K562 (cell line): ENCODE results near the gene VSIG10. TPM values are rescaled to one million over a fixed set of nuclear protein-coding genes. Genes with fewer than 3 reads are reported as not detected.
A peak's percentile ranks its signal among the peaks of the same experiment; 100 is the strongest.

ENCODE experiments used
- ATAC-seq: fragments of 200-7000 bp; cut with Tn5 transposase; 3 replicates; pipeline ENCODE4 v1.9.1; 2020; ENCODE audit warnings: moderate library complexity
- BruUV-seq: library from RNA; stranded (reverse); fragments of 400-500 nt; replicated peaks from 2 replicates; lab custom pipeline; 2021; lab: Mats Ljungman, UMichigan
- CTCF ChIA-PET: fragments of 300-600 bp; formaldehyde crosslinking; extraction: SDS; loops from one replicate; lab custom pipeline; 2021; ENCODE audit warnings: low intra/inter-chr PET ratio; lab: Yijun Ruan, JAX
- POLR2A ChIA-PET: fragments of 300-600, 350-650 bp; sonication (Branson Sonifier 250); formaldehyde crosslinking; extraction: SDS; loops from one replicate; lab custom pipeline; 2021; ENCODE audit warnings: antibody characterized with exemption, inconsistent platforms; lab: Yijun Ruan, JAX
- DNase-seq, 4 experiments: peaks; one replicate each; pipeline versions ENCODE4 v3.0.0 to v3.0.0-alpha.2; 2011 to 2018; ENCODE audit warnings: low spot score in 3 of 4, mixed read lengths in 3 of 4; ENCODE audit errors: extremely low read depth in 1 of 4
- FAIRE-seq: peaks from 2 replicates; lab custom pipeline; 2011; peaks lifted over from hg19 to GRCh38; lab: Jason Lieb, UNC
- H2AFZ ChIP-seq: 2 replicates; pipeline ENCODE4 v1.6.0; 2011; ENCODE audit warnings: low read depth, low read length, control low read depth, inconsistent platforms
- H3K27ac ChIP-seq: fragments of 200-600 bp; 3 replicates; pipeline ENCODE4 v1.8.0; 2011; ENCODE audit warnings: low read depth, mild to moderate bottlenecking, control low read depth, inconsistent platforms, low read length, moderate library complexity, mixed read lengths; ENCODE audit errors: extremely low read depth
- H3K27me3 ChIP-seq, 2 experiments: fragments of 300-600 bp in 1 of 2; 2 replicates in 1 of 2; 3 replicates in 1 of 2; pipeline versions ENCODE4 v1.6.0 to v1.8.0; 2011; ENCODE audit warnings: inconsistent platforms in 2 of 2, low read length in 2 of 2, mild to moderate bottlenecking in 1 of 2, mixed read lengths in 1 of 2, moderate library complexity in 1 of 2; ENCODE audit not compliant: control insufficient read depth in 2 of 2, insufficient read depth in 2 of 2
- H3K36me3 ChIP-seq: fragments of 300-600 bp; 3 replicates; pipeline ENCODE4 v1.8.0; 2011; ENCODE audit warnings: mild to moderate bottlenecking, low read length, inconsistent platforms; ENCODE audit not compliant: control insufficient read depth, insufficient read depth
- H3K4me1 ChIP-seq, 2 experiments: fragments of 200-600 bp in 1 of 2; replicated peaks in 1 of 2; 2 replicates in 1 of 2; 3 replicates in 1 of 2; pipeline versions ENCODE4 v1.5.1 to v1.8.0; 2011; ENCODE audit warnings: inconsistent platforms in 2 of 2, low read length in 2 of 2, mild to moderate bottlenecking in 1 of 2, mixed read lengths in 1 of 2, moderate library complexity in 1 of 2; ENCODE audit not compliant: control insufficient read depth in 2 of 2, insufficient read depth in 2 of 2
- H3K4me2 ChIP-seq: 2 replicates; pipeline ENCODE4 v1.6.1; 2011; ENCODE audit warnings: low read length, control low read depth, inconsistent platforms, mixed read lengths; ENCODE audit not compliant: insufficient read depth
- H3K4me3 ChIP-seq: fragments of 200-600 bp; sonication (generic), shearing (Covaris generic); 2 replicates; pipeline ENCODE4 v1.5.1; 2016; ENCODE audit warnings: control low read depth, inconsistent platforms
- H3K79me2 ChIP-seq: fragments of 200-600 bp; 3 replicates; pipeline ENCODE4 v1.8.0; 2011; ENCODE audit warnings: low read length, inconsistent platforms; ENCODE audit not compliant: control insufficient read depth, insufficient read depth
- H3K9ac ChIP-seq, 2 experiments: 2 replicates each; pipeline versions ENCODE4 v1.6.0 to v1.6.1; 2011; ENCODE audit warnings: low read depth in 2 of 2, low read length in 2 of 2, control low read depth in 1 of 2, inconsistent platforms in 1 of 2, mild to moderate bottlenecking in 1 of 2, mixed read lengths in 1 of 2; ENCODE audit not compliant: insufficient read depth in 1 of 2
- H3K9me1 ChIP-seq: one replicate; pipeline ENCODE4 v1.6.0; 2011; ENCODE audit warnings: inconsistent platforms, mild to moderate bottlenecking, low read length, moderate library complexity; ENCODE audit not compliant: control insufficient read depth, insufficient read depth
- H3K9me3 ChIP-seq: replicated peaks from 2 replicates; pipeline ENCODE4 v1.5.1; 2011; ENCODE audit warnings: low read depth, low read length, inconsistent platforms; ENCODE audit not compliant: control insufficient read depth, insufficient read depth
- H4K20me1 ChIP-seq: replicated peaks from 2 replicates; pipeline ENCODE4 v1.6.1; 2011; ENCODE audit warnings: low read length, inconsistent platforms, mixed read lengths; ENCODE audit not compliant: control insufficient read depth, insufficient read depth
- ADNP ChIP-seq: fragments of 200-800 bp; sonication (Bioruptor generic); IDR thresholded peaks from 2 replicates; pipeline ENCODE4 v1.6.1; 2016; ENCODE audit warnings: missing genetic modification characterization, missing compliant biosample characterization
- BRF1 ChIP-seq: IDR thresholded peaks from 3 replicates; pipeline ENCODE4 v1.6.1; 2011; ENCODE audit warnings: borderline replicate concordance, mild to moderate bottlenecking; ENCODE audit not compliant: insufficient read length; ENCODE audit errors: extremely low read depth
- CBX3 ChIP-seq, 2 experiments: IDR thresholded peaks; 1 replicate in 1 of 2; 2 replicates in 1 of 2; pipeline ENCODE4 v1.6.1; 2012; ENCODE audit warnings: inconsistent platforms in 2 of 2, low read length in 2 of 2, borderline replicate concordance in 1 of 2, control low read depth in 1 of 2
- ETS1 ChIP-seq: conservative IDR thresholded peaks from 2 replicates; pipeline ENCODE4 v1.6.1; 2011; ENCODE audit warnings: low read depth, mild to moderate bottlenecking, low read length; ENCODE audit not compliant: control insufficient read depth
- FOXP1 ChIP-seq: sonication (generic); formaldehyde crosslinking; IDR thresholded peaks from 2 replicates; pipeline ENCODE4 v1.8.0; 2022; ENCODE audit warnings: mild to moderate bottlenecking, missing genetic modification reagents
- ILK ChIP-seq: fragments of 450-650 bp; IDR thresholded peaks from 2 replicates; pipeline ENCODE4 v1.6.1; 2016; ENCODE audit warnings: missing genetic modification characterization, low read depth, mild to moderate bottlenecking, missing compliant biosample characterization, moderate library complexity, borderline replicate concordance
- MEIS2 ChIP-seq: fragments of 450-650 bp; IDR thresholded peaks from 2 replicates; pipeline ENCODE4 v1.6.1; 2014; ENCODE audit warnings: mild to moderate bottlenecking; ENCODE audit not compliant: partially characterized antibody
- RNF2 ChIP-seq: sonication (generic); IDR thresholded peaks from 2 replicates; pipeline ENCODE4 v1.6.1; 2016
- TAF1 ChIP-seq: IDR thresholded peaks from 2 replicates; pipeline ENCODE4 v1.6.1; 2011; ENCODE audit warnings: mild to moderate bottlenecking, low read length, moderate library complexity; ENCODE audit not compliant: insufficient read depth, control insufficient read depth, severe bottlenecking; ENCODE audit errors: extremely low read depth
- TEAD4 ChIP-seq, 2 experiments: sonication (generic) in 1 of 2; formaldehyde crosslinking in 1 of 2; IDR thresholded peaks; 2 replicates each; pipeline versions ENCODE4 v1.6.1 to v1.8.0; 2012 to 2022; ENCODE audit warnings: borderline replicate concordance in 1 of 2, inconsistent platforms in 1 of 2, low read length in 1 of 2, mild to moderate bottlenecking in 1 of 2, missing genetic modification reagents in 1 of 2
- ZBTB8A ChIP-seq: fragments of 450-650 bp; IDR thresholded peaks from 2 replicates; pipeline ENCODE4 v1.6.1; 2018; ENCODE audit warnings: mild to moderate bottlenecking, moderate library complexity; ENCODE audit not compliant: partially characterized antibody
- ZNF224 ChIP-seq: sonication (generic); formaldehyde crosslinking; IDR thresholded peaks from 2 replicates; pipeline ENCODE4 v1.8.0; 2022; ENCODE audit warnings: mild to moderate bottlenecking, missing genetic modification reagents
- WGBS: fragments of 100-300 bp; shearing (Covaris generic); methylation state at CpG from one replicate; pipeline ENCODE4 v1.1.6; 2016; ENCODE audit warnings: low coverage, mixed read lengths; ENCODE audit not compliant: insufficient coverage; ENCODE audit errors: missing lambda C conversion rate; 5-methylcytosine and 5-hydroxymethylcytosine counted together
- in situ Hi-C: fragments of 300-500 bp; cut with MboI; formaldehyde crosslinking; loops from 4 replicates; pipeline ENCODE4 v1.15.0; 2018; ENCODE audit warnings: inconsistent platforms, mixed read lengths
- intact Hi-C: fragments of 100-400 bp; cut with micrococcal nuclease; formaldehyde crosslinking; loops from 2 replicates; pipeline ENCODE4 v1.14.2; 2022
- polyA plus RNA-seq, 8 experiments: library from polyadenylated mRNA; depleted of rRNA in 4 of 8; stranded (reverse) in 5 of 8; unstranded in 3 of 8; fragments of >200 nt; fragmentation: Nextera tagmentation in 2 of 8; fragmentation: Illumina TruSeq in 1 of 8; extraction: Ambion mirVana in 2 of 8; extraction: Trizol in 1 of 8; gene quantifications; 2 replicates each; pipeline versions ENCODE4 v1.2.1 to v1.2.3, GENCODE V29; 2011 to 2014; ENCODE audit warnings: inconsistent platforms in 1 of 8, missing spikeins in 1 of 8
- total RNA-seq, 7 experiments: library from RNA; depleted of rRNA in 6 of 7; stranded (reverse); fragments of >200 nt in 6 of 7; fragmentation: Illumina TruSeq in 2 of 7; extraction: Trizol in 2 of 7; gene quantifications; 2 replicates each; pipeline versions ENCODE4 v1.2.1 to v1.2.3, GENCODE V29; 2011 to 2021; ENCODE audit warnings: low replicate concordance in 1 of 7
- TF ChIP-seq, protein P1 (sequence below): IDR thresholded peaks from 2 replicates; pipeline ENCODE4 v1.6.1; 2014; ENCODE audit warnings: antibody characterized with exemption

The VSIG10 gene
- total and polyA plus RNA-seq, 9 of the 15 experiments (the other 6 are each of a cell fraction or from before 2014, with no cell fraction given), result 4.1 to 8.8 (median 4.7) TPM

DNA sequence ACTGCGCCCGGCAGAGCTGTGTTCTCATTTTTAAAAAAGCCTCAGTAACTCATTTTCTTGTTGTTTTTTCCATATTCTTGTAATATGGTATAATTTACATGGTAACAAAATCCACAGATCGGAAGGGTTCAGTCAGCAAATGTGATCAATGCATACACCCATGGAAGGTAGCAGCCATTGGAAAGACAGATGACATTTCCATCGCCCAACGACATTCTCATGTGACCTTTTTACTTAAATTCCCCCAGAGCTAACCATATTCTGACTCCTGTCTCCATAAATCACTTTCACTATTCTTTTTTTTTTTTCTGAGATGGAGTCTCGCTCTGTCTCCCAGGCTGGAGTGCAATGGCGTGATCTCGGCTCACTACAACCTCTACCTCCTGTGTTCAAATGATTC lies 37.0 kb upstream of the VSIG10 start:
- WGBS, result 90% methylated on average over 7 of the region's 8 CpGs
- no peak for FAIRE-seq

GRCh38 chr12:118137148-118137678 lies 33.4 kb upstream of the VSIG10 start:
- TSS peak; percentile 74 for BruUV-seq
- FAIRE-seq, result no peak
- Histone ChIP-seq H3K36me3 (peaks cover 42% of the 10 kb centered on the region), H3K9ac (peak overlapping the region; percentile 86 to 100), H3K9me3 (no peaks in the 10 kb centered on the region), H3K27ac (peak overlapping the region; percentile 77; the same call in 2 of the 3 replicates), H4K20me1 (no peaks in the 10 kb centered on the region; the same call in 1 of the 2 replicates), H3K4me1 (peaks cover 2 to 23% of the 10 kb centered on the region in 2 experiments; a peak in 3 of 5 replicates), H3K9me1 (no peaks in the 10 kb centered on the region), H3K4me2 (peak overlapping the region; percentile 87), H2AFZ (peak overlapping the region; percentile 84; the same call in 1 of the 2 replicates), H3K79me2 (peaks cover 33% of the 10 kb centered on the region), H3K4me3 (peak overlapping the region; percentile 80), H3K27me3 (no peaks in the 10 kb centered on the region)
- ChIA-PET CTCF (no interaction called here), POLR2A (interaction anchor here (1.0 to 2.8 kb wide), 4 partner anchors 11 to 217 kb away, joined by 3 to 19 read pairs (median 6); no protein-coding TSS in a partner anchor)
- no peak for ATAC-seq
- WGBS, result 72% methylated on average over 10 of the region's 10 CpGs
- intact Hi-C loops (no loop called here), in situ Hi-C loops (no loop called here)
- no peak for DNase-seq
- TF ChIP-seq ILK (no peak), TEAD4 (IDR thresholded peaks at IDR 0.05; ENCODE audit: low read length) (no peak), TEAD4 (CRISPR knock-in tag; IDR thresholded peaks at IDR 0.05; ENCODE audit: borderline replicate concordance) (no peak), CBX3 (IDR thresholded peaks at IDR 0.05; ENCODE audit: borderline replicate concordance in 1 of 2, low read length in 2 of 2) (no peak), ETS1 (no peak)
- TF ChIP-seq, protein P1, sequence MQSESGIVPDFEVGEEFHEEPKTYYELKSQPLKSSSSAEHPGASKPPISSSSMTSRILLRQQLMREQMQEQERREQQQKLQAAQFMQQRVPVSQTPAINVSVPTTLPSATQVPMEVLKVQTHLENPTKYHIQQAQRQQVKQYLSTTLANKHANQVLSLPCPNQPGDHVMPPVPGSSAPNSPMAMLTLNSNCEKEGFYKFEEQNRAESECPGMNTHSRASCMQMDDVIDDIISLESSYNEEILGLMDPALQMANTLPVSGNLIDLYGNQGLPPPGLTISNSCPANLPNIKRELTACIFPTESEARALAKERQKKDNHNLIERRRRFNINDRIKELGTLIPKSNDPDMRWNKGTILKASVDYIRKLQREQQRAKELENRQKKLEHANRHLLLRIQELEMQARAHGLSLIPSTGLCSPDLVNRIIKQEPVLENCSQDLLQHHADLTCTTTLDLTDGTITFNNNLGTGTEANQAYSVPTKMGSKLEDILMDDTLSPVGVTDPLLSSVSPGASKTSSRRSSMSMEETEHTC, result no peak

More for the DNA sequence above, 37.0 kb upstream of the VSIG10 start:
- TF ChIP-seq ZNF224 (CRISPR knock-in tag), result no peak
- TF ChIP-seq TAF1, result no peak
- TF ChIP-seq RNF2, result no peak
- no peak for TF ChIP-seq BRF1
- no peak for TF ChIP-seq ADNP (tag)
- peak; percentile 6 for TF ChIP-seq MEIS2
- no peak for TF ChIP-seq ZBTB8A
- TF ChIP-seq FOXP1, result no peak
- no peaks in the 10 kb centered on the region; the same call in 1 of the 2 replicates for H4K20me1 ChIP-seq
- no peaks in the 10 kb centered on the region for H3K27me3 ChIP-seq
- no peak overlapping the region for H3K27ac ChIP-seq
- peaks cover 75% of the 10 kb centered on the region for H3K36me3 ChIP-seq
- ChIA-PET POLR2A (no interaction called here), CTCF (no interaction called here)
- H3K4me1 ChIP-seq, result peaks cover 2 to 15% of the 10 kb centered on the region in 2 experiments; a peak in 3 of 5 replicates
- H3K9me1 ChIP-seq, result no peaks in the 10 kb centered on the region
- H2AFZ ChIP-seq, result no peak overlapping the region
- BruUV-seq, result no TSS peak
- H3K79me2 ChIP-seq, result peaks cover 22% of the 10 kb centered on the region
- H3K4me3 ChIP-seq, result no peak overlapping the region
- in situ Hi-C loops (no loop called here), intact Hi-C loops (no loop called here)
- ATAC-seq, result no peak
- H3K4me2 ChIP-seq, result no peak overlapping the region
- H3K9ac ChIP-seq, result no peak overlapping the region
- no peak for DNase-seq
- H3K9me3 ChIP-seq, result no peaks in the 10 kb centered on the region
